ENCODE data around the gene GSDME.
"Not testable (repeated sequence)": the region's sequence is repeated elsewhere in the genome, so short reads cannot be mapped to it uniquely, and the experiment has no call there.

Gene GSDME

DNA sequence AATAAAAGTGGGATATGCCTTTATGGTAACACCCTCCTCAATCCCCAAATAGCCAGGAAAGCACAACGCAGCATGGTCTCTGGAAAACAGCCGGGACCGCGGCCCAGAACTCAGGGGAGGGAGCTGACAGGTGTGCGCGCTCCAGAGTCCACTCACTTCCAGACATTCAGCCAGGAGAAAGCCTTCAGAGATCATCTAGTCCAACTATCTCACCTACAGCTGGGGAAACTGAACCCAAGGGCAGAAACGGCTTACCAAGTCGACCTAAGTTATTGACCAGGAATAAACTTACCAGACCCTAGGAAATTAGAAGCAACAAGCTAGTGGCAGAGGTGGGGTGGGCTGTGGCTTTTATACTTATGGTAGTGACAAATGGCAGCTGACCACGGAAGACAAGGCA lies 16.4 kb downstream of the GSDME start:
- no peak for DNase-seq

DNA sequence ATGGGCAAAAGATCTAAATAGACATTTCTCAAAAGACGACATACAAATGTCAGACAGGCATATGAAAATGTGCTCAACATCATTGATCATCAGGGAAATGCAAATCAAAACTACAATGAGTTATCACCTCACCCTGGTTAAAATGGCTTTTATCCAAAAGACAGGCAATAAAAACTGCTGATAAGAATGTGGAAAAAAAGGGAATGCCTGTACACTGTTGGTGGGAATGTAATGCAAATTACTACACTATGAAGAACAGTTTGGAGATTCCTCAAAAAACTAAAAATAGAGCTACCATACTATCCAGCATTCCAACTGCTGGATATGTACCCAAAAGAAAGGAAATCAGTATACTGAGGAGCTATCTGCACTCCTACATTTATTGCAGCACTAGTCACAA lies 18.0 kb downstream of the GSDME start:
- DNase-seq: no peak

DNA sequence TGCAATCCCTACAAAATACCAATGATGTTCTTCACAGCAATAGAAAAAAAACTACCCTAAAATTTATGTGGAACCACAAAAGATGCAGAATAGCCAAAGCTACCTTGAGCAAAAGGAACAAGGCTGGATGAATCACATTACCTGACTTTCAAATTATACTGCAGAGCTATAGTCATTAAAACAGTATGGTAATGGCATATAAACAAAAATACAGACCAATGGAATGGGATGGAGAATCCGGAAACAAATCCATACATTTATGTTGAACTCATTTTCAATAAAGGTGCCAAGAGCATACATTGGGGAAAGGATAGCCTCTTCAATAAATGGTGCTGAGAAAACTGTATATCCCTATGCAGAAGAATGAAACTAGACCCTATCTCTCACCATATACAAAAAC lies 18.7 kb downstream of the GSDME start:
- DNase-seq: no peak

DNA sequence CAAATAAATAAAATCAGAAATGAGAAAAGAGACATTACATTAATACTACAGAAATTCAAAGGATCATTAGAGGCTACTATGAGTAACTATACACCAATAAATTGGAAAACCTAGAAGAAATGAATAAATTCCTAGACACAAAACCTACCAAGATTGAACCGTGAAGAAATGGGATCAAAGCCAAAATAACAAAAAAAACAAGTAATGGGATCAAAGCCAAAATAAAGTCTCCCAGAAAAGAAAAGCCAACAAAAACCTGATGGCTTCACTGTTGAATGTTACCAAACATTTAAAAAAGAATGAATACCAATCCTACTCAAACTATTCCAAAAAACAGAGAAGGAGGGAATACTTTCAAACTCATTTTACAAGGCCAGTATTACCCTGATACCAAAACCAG lies 20.0 kb downstream of the GSDME start:
- DNase-seq: no peak

DNA sequence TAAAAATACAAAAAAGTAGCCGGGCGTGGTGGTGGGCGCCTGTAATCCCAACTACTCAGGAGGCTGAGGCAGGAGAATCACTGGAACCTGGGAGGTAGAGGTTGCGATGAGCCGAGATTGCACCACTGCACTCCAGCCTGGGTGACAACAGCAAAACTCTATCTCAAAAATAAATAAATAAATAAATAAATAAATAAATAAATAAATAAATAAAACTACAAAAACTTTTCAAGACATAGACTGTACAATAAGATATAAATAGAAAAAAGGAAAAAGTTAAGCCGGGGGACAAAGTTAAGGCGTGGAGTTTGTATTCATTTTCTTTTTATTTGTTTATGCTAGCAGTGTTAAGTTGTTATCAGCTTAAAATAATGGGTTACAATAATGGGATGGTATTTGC lies 21.7 kb downstream of the GSDME start:
- not testable (repeated sequence) for DNase-seq

DNA sequence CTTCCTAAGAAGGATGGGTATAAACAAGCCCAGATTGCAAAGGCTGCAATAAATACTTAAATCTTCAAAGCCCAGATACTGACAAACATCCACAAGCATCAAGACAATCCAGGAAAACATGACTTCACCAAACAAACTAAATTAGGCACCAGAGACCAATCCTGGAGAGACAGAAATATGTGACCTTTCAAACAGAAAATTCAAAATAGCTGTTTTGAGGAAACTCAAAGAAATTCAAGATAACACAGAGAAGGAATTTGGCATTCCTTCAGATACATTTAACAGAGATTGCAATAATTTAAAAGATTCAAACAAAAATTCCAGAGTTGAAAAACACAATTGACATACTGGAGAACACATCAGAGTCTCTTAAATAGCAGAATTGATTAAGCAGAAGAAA lies 23.0 kb downstream of the GSDME start:
- no peak for DNase-seq

DNA sequence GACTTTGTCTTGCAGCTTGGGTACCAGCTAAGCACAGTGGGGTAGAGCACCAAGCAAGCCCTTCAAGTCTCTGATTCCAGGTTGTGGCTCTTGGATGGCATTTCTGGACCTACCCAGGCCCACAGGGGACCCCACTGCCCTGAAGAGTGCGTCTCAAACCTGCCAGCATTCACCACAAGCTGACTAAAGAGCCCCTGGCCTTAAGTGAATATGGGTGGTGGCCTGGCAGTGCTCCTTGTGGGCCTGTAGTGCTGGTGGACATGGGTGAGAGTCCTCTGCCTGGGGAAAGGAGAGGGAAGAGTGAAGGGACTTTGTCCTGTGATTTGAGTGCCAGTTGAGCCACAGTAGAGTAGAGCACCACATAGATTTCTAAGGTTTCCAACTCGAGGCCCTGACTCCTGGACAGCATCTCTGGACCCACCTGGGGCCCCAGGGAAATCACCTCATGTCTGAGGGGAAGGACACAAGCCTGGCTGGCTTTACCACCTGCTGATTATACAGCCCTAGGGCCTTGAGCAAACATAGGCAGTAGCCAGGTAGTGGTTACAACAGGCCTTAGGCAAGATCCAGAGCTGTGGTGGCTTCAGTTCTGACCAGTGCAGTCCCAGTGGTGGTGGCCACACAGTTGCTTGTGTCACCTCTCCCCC lies 23.7 kb downstream of the GSDME start:
- no peak for DNase-seq

DNA sequence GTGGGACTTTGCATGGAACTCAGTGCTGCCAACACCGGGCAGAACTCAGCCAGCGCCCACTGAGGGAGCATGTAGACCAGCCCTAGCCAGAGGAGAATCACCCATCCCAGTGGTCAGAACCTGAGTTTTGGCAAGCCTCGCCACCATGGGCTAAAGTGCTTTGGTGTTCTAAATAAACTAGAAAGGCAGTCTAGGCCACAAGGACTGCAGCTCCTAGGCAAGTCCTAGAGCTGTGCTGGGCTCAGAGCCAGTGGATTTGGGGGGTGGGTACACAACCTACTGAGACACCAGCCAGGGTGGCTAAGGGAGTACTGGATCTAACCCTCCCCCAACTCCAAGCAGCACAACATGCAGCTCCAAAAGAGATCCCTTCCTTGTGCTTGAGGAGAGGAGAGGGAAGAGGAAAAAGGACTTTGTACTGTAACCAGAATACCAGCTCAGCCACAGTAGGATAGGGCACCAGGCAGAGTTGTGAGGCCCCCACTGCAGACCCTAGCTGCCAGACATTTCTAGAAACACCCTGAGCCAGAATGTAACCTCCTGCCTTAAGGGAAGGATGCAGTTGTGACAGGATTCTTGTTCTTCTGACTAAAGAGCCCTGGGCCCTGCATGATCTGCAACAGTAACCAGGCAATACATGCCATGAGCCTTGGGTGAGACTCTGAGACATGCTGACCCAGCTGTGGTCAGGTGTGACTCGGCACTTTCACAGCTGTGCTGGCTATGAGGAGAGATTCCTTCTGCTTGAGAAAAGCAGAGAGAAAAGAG lies 24.4 kb downstream of the GSDME start:
- DNase-seq: peak; percentile 44

DNA sequence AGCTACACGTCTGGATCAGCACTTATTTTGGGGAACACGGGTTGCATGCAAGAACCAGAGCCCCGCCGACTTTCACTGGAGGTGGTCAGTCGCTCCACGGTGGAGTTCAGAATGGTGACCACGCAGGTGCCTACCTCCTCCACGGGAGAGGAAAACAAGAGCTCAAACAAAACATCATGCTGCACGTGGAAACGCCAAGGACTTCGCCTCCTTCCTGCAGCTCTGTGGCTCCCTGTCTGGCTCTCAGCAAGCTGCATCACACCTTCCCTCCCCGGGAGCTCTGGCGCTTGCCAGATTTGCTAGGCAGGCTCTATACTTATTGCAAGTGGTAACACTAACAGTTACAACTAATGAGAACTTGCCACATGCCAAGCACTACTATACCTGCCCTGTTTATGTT lies 26.0 kb downstream of the GSDME start:
- DNase-seq: no peak

DNA sequence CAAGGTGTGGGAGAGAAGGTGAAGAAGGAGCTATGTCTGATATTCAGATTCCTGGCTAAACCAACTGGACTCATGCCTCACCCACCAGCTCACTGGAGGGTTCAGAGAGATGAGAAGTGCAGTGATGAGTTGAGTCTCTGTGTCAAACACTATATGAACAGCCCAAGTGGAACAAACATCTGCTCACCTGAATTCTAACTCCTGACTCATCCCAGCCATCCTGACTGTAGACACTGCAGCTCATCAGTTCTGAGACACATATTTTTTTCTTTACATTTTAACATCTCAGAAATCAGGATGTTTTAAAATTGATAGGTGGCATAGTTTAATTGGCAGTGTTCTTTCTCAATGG lies 27.3 kb downstream of the GSDME start:
- DNase-seq: no peak

DNA sequence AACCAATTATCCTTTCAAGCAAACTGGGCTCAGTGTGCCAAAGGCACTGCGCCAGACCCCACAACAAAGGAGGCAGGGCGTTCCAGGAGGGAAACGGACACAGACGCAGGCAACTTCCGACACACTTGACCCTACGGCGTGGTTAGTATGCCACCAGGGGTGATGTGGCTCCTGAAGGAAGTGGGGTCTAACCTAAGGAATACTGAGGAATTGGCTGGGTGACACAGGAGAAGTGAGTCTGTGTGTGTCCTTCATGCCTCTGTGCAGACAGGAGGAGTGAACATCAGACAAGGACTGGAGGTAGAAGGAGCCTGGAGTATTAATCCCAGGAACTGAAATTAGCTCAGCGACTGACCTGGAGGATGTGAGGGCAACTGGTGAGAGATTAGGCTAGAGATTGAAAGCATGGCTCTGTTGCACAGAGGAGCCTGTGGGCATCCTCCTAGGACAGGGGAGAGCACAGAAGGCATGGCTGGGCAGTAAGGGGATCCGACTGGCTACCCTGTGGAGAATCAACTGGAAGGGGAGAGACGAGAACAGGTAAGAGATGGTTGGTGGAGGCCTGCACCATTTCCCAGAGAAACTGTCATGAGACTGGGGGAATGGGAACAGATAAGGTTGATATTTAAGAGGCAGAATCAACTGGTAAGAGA lies 27.8 kb downstream of the GSDME start:
- DNase-seq: no peak

DNA sequence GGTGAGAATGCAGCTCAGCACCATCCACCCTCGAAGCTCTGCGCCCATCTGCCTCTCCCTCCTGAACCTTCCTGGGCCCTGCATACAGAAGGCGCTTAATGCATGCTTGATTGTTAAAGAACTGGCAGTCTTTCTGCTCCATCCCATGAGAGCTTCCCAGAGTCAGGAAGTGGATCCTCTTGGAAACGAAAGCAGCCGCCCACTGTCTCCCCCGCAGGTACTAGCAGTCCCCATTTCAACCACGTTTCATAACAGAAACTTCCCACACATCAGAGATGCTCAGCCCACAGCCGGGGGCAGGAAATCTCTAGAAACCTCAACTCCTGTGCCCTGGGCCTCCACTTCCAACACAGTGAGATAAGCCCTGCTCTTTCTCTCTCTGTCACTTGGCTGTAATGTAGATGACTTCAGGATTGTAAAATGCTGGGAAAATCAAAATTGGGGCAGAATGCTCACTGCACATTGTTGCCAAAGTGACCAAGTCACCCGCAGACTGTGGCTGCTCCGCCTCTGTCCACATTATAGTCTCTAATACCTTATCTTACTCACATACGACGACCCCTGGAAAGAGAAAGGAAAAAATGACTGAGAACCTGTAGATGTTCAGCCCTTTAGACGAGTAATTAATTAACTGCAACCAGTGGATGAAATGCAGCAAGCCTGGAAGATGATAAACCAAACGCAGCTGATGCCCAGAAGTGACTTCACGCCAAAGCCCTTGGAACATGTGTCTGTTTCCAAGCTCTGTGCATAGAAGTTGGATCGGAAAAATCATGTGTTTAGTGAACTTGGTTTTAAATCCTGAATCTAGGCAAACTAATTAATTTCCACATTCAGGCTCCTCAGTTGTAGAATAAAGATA lies 28.5 kb downstream of the GSDME start:
- peak; percentile 11 for DNase-seq

DNA sequence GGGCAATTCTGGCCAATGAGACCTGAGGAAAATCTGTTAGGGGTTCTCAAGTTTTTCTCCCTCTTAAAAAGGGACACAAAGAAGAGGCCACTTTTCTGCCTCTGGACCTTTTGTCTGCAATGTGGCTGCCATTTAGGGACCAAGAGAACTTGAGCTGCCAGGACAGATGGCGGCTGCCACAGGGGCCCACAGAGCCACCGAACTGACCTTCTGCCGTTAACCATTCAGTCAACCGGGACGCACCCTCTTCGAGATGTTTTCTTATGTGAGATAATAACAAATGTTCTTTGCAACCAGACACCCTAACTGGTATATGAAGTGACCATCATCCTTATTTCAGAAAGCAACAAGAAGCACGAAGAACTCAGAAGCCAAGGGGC lies 29.2 kb downstream of the GSDME start:
- no peak for DNase-seq

DNA sequence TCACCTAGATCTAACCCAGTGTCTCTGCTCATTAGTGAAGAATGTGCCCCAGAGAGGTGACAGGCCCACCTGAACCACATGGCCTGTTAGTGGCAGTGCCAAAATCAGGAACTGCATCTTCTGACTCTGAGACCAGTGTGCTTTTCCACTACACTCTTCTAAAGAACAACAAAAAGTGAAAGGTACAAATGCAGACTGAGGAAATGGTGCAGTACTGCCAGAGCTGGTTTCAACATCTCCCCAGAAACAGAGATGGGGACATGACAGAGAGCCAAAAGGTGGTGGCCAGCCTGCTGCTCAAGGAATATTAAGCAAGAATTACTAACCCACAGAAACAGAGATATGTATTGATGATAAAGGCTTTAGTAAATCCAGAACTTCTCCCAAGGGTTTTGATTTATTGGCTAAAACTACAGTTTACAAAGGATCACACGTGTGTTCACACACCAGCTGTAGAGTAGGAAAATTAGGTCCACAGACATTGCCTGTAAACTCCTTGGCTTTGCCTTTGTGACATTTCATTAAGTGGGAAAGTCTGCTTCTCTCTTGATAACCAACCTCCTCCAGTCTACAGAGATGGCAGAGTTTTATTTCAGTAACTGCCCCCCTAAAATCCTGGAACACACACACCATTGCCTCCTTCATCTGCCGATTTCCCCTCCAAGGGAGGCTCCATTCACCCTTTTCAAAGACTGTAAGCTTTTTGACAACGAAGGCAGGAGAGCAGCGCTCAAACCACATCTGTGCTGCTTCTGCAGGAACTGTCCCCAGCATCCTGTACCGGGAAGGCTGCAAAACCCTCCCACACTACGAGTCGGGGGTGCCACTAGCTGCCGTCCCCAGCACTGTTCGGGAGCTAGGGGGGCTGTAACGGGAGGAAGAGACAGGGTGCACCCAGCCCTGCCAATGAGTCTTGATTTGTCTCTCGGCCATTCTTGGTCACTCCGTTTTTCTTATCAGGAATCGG lies 29.8 kb downstream of the GSDME start:
- peak; percentile 29 for DNase-seq

DNA sequence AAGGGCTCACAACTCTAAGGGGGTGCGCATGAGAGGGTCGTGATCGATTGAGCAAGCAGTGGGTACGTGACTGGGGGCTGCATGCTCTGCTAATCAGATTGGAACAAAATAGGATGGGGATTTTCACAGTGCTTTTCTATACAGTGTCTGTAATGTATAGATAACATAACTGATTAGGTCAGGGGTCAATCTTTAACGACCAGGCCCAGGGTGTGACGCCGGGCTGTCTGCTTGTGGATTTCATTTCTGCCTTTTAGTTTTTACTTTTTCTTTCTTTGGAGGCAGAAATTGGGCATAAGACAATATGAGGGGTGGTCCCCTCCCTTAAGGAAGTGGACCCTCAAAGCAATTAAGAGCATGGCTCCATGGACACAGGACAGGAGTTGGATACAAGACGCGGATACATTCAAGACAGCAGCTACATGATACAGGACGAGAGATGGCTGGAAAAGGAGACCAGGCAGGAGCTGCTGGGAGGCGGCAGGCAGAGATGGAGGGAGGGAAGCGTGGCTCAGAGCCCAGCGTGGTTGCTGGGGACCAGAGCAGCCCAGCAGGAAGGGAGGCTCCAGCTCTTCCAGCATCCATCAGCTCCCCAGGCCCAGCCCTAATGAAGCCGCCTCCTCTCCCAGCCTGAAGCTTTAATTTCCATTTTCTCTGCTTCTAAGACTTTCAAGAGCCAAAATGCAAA lies 31.6 kb downstream of the GSDME start:
- peak; percentile 32 for DNase-seq

DNA sequence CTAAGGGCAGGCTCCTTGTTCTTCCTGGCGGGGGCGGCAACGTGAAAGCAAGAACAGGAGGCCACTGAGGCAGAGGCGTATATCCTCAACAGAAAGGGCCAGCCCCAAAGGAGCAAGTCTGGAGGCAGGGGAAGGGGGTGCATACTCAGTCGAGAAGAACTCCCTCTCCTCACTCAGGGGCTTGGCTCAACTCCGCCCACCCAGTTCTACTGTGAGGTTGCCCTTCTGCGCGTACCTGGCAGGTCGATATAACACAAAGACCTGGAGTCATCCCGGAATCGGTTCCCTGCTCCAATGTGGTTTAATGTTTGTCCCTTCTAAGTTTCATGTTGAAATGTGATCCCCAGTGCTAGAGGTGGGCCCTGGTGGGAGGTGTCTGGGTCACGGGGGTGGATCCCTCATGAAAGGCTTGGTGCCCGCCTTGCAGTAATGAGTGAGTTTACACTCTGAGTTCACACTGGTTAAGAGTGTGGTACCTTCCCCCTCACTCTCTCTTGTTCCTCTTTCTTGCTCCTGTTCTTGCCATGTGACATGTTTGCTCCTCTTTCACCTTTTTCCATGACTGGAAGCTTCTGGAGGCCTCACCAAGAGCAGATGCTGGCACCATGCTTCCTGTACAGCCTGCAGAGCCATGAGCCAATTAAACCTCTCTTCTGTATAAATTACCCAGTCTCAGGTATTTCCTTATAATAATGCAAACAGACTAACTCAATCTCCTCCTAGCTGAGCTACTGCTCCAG lies 32.6 kb downstream of the GSDME start:
- DNase-seq: no peak

DNA sequence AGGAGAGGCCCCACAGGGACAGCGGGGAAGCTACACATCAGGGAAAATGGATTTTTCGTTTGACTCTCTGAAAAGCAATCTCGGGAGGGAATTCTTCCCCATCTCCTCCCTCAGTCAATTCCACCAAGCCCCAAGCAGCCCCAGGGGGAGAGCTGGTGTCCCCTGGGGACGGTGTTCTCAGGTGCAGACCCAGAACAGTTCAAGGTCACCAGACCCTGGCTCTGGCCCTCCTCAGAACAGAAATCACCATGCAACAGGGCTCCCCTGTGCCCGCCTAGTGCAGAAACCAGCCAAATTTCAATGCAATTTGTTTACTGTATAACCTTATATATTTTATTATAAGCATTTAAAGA lies 34.1 kb downstream of the GSDME start:
- DNase-seq: no peak

DNA sequence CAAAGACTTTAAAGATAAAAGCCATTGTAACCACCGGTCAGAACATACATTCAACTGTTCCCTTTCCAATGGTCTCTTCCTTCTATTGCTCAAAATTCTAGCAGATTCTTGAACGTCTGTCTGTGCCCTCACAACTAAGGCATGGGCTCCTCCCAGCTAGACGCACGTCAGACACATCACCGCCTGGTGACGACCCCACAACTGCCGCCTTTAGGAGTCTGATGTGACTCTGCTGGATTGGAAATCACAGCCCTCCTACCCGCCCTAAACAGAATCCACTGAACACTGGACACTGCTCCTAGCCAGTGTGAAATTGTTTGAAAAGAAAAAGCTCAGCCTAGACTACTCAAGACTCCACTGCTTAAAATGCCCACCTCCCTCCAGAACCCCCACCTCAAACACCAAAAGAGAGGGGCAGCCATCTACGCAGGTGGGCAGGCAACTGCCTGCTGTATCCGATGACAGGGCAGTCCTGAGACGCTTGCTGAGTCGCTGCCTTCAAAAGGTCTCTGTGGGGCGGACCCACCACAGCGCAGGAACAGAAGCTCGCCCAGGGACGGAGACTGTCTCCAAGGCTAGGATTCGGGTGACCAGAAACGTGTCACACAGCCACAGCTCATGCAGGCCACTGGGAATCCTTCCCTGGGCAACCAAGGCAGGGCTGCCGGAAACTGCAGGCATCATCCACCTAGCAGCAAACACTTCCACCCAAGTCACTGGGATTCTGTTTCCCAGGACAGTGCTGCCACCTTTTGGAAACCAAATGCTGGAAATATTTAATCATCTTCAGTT lies 34.7 kb downstream of the GSDME start:
- DNase-seq: no peak

DNA sequence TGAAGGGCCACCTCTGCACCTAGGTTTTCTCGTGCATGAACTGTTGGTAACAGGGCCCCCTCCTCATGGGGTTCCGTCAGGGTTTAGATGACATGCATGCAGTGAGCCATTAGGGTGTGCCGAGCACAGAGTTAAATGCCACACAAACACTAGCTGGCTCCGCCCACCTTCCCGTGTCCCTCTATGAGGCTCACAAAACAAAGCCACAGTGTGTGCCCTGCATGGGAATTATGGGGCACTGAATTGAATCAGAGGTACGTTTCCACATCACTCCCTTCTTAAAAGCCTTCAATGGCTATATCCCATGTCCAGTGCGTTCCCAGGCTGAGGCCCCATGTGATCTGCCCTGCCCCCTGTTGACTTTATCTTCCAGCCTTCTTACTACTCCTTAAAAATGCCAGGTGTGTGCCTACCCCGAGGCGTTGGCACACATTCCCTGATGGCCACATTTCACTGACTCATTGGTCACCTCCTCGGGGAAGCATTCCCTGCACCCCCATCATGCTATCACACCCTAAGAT lies 35.7 kb downstream of the GSDME start:
- DNase-seq: no peak

DNA sequence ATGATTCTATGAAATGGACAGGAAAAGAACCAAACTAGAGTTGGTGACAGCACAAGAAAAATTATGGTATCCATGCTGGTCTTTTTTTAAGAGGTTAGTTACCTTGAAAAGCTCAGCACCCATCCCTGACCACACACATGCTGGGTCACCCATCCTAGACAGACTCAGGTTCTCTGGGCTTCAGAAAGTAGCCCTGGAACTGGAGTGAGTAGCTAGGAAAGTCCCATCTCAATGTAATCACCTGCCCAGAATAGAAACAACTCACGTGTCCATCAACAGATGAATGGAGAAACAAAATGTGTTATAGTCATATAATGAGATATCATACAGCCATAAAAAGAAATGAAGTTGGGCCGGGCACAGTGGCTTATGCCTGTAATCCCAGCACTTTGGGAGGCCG lies 37.0 kb downstream of the GSDME start:
- DNase-seq: no peak

Measured in hematopoietic multipotent progenitor cell treated with erythropoietin and hydrocortisone succinate and interleukin-3 and kit ligand, for 6 days (in vitro differentiated cells).